ENCODE results near the gene MIXL1. TPM values are rescaled to one million over a fixed set of nuclear protein-coding genes. Genes with fewer than 3 reads are reported as not detected.
"Not testable (repeated sequence)": the region's sequence is repeated elsewhere in the genome, so short reads cannot be mapped to it uniquely, and the experiment has no call there.

Gene MIXL1
- total RNA-seq, 2 donors from 2014 or later = not detected

DNA sequence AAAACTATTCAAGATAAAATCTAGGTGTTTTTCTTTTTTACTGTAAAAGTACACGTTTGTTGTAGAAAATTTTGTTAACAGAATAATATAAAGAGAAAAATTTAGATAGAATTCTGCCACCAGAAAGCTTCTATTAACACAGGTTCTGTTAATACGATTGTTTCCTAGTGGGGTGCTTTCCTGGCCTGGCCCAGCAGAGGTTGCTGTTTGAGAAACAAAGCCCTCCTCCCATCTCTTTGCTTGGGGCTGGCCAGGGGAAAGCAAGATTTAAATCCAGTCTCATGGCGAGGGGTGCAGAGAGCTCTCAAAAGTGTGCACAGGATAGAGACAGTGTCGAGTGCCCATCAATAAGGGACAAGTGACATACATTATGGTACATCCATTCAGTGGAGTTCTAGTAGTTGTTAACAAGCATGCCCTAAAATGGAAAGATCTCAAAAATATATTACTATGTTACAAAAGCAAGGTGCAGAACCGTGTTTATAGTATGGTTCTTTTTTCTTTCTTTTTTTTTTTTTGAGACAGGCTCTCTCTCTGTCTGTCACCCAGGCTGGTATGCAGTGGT lies 22.4 kb upstream of the MIXL1 start:
- no peaks in the 10 kb centered on the region for H3K36me3 ChIP-seq
- no peak overlapping the region for H3K27ac ChIP-seq
- H3K27me3 ChIP-seq (replicated peaks; ENCODE audit: insufficient read depth) = no peaks in the 10 kb centered on the region
- ATAC-seq (ENCODE audit: insufficient number of reproducible peaks, low FRiP score, low read depth) = no peak
- no peak for DNase-seq (ENCODE audit: low spot score)
- no peaks in the 10 kb centered on the region for H3K9me3 ChIP-seq
- TF ChIP-seq, protein P1, sequence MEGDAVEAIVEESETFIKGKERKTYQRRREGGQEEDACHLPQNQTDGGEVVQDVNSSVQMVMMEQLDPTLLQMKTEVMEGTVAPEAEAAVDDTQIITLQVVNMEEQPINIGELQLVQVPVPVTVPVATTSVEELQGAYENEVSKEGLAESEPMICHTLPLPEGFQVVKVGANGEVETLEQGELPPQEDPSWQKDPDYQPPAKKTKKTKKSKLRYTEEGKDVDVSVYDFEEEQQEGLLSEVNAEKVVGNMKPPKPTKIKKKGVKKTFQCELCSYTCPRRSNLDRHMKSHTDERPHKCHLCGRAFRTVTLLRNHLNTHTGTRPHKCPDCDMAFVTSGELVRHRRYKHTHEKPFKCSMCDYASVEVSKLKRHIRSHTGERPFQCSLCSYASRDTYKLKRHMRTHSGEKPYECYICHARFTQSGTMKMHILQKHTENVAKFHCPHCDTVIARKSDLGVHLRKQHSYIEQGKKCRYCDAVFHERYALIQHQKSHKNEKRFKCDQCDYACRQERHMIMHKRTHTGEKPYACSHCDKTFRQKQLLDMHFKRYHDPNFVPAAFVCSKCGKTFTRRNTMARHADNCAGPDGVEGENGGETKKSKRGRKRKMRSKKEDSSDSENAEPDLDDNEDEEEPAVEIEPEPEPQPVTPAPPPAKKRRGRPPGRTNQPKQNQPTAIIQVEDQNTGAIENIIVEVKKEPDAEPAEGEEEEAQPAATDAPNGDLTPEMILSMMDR (IDR thresholded peaks at IDR 0.05) = no peak
- no peaks in the 10 kb centered on the region for H3K4me1 ChIP-seq (ENCODE audit: control insufficient read depth in 1 of 2, low read depth in 2 of 2)
- H3K4me3 ChIP-seq = no peak overlapping the region

DNA sequence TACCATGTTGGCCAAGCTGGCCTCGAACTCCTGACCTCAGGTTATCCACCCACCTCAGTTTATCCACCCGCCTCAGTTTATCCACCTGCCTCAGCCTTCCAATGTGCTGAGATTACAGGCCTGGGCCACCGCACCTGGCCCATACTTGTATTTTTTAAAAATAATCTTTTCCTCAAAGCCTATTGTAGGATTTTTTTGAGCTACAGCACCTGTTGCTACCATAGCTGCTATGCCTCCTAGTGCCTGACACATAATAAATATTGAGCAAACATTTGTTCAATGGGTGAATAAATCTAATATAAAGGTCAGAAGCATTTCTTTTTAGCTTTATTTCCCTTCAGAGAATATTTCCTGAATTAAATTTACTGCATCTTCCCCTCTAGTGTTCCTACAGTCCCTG lies 21.2 kb upstream of the MIXL1 start:
- ATAC-seq (ENCODE audit: insufficient number of reproducible peaks, low FRiP score, low read depth) = no peak
- TF ChIP-seq, protein P1 (IDR thresholded peaks at IDR 0.05) = no peak

DNA sequence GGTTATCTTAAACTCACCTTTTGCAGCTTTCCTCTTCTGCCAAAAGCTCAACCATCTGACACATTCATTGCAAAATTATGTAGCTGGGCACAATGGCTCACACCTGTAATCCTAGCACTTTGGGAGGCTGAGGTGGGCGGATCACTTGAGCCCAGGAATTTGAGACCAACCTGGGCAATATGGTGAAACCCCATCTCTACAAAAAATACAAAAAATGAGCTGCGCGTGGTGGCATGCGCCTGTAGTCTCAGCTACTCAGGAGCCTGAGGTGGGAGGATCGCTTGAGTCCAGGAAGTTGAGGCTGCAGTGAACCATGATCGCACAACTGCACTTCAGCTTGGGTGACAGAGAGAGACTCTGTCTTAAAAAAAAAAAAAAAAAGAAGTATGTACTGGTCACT lies 20.8 kb upstream of the MIXL1 start:
- not testable (repeated sequence) for H3K36me3 ChIP-seq

More for the DNA sequence above, 21.2 kb upstream of the MIXL1 start:
- Histone ChIP-seq H3K27me3 (replicated peaks; ENCODE audit: insufficient read depth) (no peaks in the 10 kb centered on the region), H3K27ac (no peak overlapping the region), H3K9me3 (no peaks in the 10 kb centered on the region), H3K4me3 (no peak overlapping the region), H3K4me1 (ENCODE audit: control insufficient read depth in 1 of 2, low read depth in 2 of 2) (no peaks in the 10 kb centered on the region), H3K36me3 (no peaks in the 10 kb centered on the region)
- no peak for DNase-seq (ENCODE audit: low spot score)

DNA sequence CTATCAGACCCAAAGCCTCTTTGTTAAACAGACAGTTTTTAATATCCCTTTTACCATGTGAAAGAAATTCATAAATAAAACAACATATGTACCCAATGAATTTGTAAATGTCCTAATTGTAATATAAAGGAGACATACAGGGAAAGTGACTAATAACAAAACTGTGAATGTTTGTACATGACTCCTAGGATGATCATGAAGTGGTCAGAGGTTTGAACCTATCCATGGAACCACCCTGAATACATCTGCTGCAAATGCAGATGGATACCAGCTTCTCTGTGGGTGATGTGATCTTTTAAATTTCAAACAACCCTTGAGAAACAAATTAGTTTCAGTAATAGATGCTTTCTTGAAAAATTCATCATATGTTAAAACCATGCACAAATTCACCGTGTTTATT lies 20.2 kb upstream of the MIXL1 start:
- ATAC-seq (ENCODE audit: insufficient number of reproducible peaks, low FRiP score, low read depth) (no peak), DNase-seq (ENCODE audit: low spot score) (no peak)
- H3K36me3 ChIP-seq = no peaks in the 10 kb centered on the region
- no peaks in the 10 kb centered on the region for H3K9me3 ChIP-seq
- no peak overlapping the region for H3K4me3 ChIP-seq
- TF ChIP-seq, protein P1 (IDR thresholded peaks at IDR 0.05) = no peak
- H3K27me3 ChIP-seq (replicated peaks; ENCODE audit: insufficient read depth) = no peaks in the 10 kb centered on the region
- no peaks in the 10 kb centered on the region for H3K4me1 ChIP-seq (ENCODE audit: control insufficient read depth in 1 of 2, low read depth in 2 of 2)
- H3K27ac ChIP-seq = no peak overlapping the region

More for the DNA sequence above, 20.8 kb upstream of the MIXL1 start:
- not testable (repeated sequence) for H3K27ac ChIP-seq; ATAC-seq (ENCODE audit: insufficient number of reproducible peaks, low FRiP score, low read depth); H3K4me3 ChIP-seq; H3K27me3 ChIP-seq (replicated peaks; ENCODE audit: insufficient read depth); DNase-seq (ENCODE audit: low spot score); H3K4me1 ChIP-seq (ENCODE audit: control insufficient read depth in 1 of 2, low read depth in 2 of 2); H3K9me3 ChIP-seq

DNA sequence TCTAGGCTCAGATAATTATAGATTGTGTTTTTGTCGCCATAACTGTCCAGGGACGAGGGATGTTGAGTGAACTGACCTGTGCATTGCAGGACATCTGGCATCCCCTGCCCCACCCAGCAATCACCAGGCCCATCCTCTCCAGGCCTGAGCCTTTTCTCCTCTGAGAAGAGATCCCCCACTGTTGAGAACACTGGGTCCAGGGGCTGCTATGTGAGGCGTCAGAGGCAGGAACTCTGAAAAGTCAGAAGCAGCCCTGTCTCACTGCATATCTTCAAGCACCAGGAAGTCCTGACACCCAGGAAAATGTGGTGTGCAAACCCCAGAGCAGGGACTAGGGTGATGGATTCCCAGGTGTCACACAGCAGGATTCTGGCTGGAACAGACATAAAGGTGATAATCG lies 19.8 kb upstream of the MIXL1 start:
- Histone ChIP-seq H3K4me1 (ENCODE audit: control insufficient read depth in 1 of 2, low read depth in 2 of 2) (no peaks in the 10 kb centered on the region), H3K27ac (no peak overlapping the region), H3K4me3 (no peak overlapping the region), H3K27me3 (replicated peaks; ENCODE audit: insufficient read depth) (no peaks in the 10 kb centered on the region), H3K9me3 (no peaks in the 10 kb centered on the region), H3K36me3 (no peaks in the 10 kb centered on the region)
- DNase-seq (ENCODE audit: low spot score) (no peak), ATAC-seq (ENCODE audit: insufficient number of reproducible peaks, low FRiP score, low read depth) (no peak)
- TF ChIP-seq, protein P1 (IDR thresholded peaks at IDR 0.05) = no peak

DNA sequence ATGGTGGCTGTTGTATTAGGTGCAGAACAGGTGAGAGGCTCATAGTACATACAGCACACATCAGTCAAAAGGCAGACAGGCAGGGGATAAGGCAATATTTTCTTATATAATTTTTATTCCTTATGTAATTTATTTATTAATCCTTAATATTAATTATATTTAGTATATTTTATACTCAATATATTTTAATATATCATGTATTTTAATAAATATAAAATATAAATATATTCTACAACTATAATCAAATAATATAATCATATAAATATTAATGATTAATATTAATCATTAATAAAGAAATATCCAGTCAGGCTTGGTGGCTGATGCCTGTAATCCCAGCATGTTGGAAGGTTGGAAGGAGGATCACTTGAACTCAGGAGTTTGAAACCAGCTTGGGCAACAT lies 19.3 kb upstream of the MIXL1 start:
- Histone ChIP-seq H3K4me1 (ENCODE audit: control insufficient read depth in 1 of 2, low read depth in 2 of 2) (no peaks in the 10 kb centered on the region), H3K36me3 (no peaks in the 10 kb centered on the region), H3K9me3 (no peaks in the 10 kb centered on the region), H3K27me3 (replicated peaks; ENCODE audit: insufficient read depth) (no peaks in the 10 kb centered on the region), H3K4me3 (no peak overlapping the region), H3K27ac (no peak overlapping the region)
- TF ChIP-seq, protein P1 (IDR thresholded peaks at IDR 0.05) = no peak
- ATAC-seq (ENCODE audit: insufficient number of reproducible peaks, low FRiP score, low read depth) (no peak), DNase-seq (ENCODE audit: low spot score) (no peak)
